Hindlimb muscle (tissue), 1 donor: ENCODE results near the gene TMED1. TPM values are rescaled to one million over a fixed set of nuclear protein-coding genes. Genes with fewer than 3 reads are reported as not detected.

Experiments
- DNase-seq: peaks from one replicate; pipeline ENCODE4 v3.0.0-alpha.2; 2013
- polyA plus RNA-seq: library from polyadenylated mRNA; unstranded; fragments of 120-200 nt; gene quantifications from one replicate; pipeline ENCODE4 v1.2.1, GENCODE V29; 2013; ENCODE audit not compliant: insufficient read length

Gene TMED1
- polyA plus RNA-seq, 1 donor, result 41.7 TPM

DNA sequence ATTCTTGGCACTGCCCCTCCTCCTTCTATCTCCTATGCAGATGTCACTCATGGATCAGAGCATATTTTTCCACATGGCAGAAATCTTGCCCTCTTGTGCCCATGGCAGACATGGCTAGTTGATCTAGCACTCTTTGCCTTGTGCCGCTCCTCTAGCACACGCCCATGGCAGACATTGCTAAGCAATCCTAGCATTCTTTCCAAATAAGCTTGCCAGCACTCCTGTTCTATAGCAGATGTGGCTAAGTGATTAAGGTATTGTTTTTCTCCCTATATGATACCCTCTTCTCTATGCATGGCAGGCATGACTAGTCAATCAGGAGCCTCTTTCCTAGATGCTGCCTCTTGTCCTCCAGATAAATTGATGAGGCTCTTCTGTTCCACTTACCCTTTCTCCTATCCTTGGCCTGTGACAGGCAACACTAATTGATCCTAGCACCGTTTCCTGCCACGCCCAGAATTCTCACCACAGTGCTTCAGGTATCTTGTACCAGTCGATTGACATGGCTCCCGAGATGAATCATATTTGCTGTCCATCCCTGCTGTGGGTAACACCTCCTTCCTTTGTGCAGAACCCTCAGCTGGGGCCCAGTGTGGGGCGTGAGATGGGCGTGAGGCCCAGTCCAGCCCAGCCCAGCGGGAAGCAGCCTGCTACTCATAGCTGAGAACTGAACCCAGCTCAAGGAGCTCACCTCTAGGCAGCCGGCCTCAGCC lies 26.9 kb downstream of the TMED1 start:
- no peak for DNase-seq

DNA sequence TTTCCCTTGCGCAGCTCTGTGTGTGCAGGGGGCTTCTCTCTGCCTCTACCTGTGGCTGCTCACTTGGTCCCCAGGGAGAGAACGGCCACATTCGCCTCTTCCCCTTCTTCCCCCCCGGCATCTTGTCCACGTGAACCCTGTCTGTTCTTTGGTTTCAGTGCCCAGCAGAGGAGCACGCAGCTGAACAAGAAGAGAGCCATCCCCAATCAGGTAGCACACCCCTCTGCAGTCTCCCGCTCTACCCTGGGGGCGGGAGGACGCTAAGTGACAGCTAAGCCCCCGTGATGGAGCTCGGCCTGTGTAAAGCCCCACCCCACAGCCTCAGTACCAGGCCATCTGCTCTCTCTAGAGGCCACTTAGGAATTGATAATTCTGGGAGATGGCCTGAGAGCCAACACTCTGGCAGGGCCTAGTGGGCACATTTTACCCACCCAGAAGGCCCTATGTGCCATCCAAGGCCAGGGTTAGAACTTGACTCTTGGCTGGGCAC lies 30.2 kb downstream of the TMED1 start:
- DNase-seq, result no peak

- no peak for DNase-seq
Observed at GRCh38 chr19:10805065-10805757, 30.8 kb downstream of the TMED1 start.

- DNase-seq, result no peak
Observed at GRCh38 chr19:10803252-10803651, 32.8 kb downstream of the TMED1 start.

DNA sequence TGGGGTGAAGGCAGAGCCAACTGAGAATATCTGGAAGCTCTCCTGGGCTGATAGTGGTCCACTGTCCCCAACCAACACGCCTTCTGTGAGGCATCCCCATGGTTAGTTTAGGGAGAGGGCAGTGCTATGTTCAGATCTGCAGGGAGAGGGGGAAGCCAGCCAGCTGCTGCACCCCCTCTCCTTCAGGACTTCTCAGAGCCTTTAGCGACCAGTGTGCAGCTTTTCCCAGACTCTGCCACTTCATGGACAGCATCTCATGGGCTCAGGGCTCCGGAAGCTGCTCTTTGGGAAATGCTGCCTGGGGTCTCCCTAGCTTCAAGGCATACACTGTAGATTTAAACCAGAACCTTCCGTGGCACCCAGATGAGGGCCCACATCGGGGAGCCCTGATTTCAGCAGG lies 33.5 kb downstream of the TMED1 start:
- DNase-seq, result no peak

DNA sequence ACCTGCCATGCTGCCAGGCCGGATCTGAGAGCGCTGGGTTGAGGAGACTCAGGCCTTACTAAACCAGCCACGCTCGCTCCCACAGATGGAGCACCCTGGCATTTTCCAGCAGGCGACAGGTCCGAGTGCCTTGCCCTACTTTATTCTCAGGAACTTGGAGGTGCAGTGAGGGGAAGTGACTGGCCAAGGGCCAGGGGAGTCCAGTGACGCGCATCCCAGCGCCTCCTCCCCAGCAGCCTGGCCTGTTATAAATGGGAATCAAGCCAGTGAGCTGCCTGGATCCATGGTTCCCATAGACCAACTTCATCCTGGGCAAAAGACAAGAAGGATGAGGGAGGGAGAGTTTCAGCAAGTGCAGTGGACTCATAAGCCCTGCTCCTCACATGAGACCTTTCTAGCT lies 35.5 kb downstream of the TMED1 start:
- no peak for DNase-seq

- DNase-seq, result no peak
Observed at GRCh38 chr19:10797541-10798256, 38.3 kb downstream of the TMED1 start.

DNA sequence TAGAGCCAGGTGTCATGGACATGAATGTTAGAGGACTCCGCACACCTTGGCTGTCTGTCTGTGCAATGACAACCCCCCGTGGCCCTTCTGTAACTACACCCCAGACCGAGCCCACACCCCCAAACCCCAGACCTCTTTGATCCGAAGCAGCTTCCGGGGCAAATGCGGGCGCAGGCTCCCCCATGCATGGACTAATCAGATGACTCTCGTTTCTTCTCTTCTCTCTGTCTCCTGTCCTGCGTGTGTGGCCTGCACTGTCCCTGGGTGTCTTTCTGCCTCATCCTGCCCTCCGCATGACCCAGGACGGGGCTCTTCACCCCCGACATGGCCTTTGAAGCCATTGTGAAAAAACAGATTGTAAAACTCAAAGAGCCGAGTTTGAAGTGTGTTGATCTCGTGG lies 38.9 kb downstream of the TMED1 start:
- DNase-seq, result no peak

- DNase-seq, result no peak
Observed at GRCh38 chr19:10796653-10797052, 39.4 kb downstream of the TMED1 start.

GRCh38 chr19:10789866-10790265 lies 46.1 kb downstream of the TMED1 start:
- DNase-seq, result no peak

DNA sequence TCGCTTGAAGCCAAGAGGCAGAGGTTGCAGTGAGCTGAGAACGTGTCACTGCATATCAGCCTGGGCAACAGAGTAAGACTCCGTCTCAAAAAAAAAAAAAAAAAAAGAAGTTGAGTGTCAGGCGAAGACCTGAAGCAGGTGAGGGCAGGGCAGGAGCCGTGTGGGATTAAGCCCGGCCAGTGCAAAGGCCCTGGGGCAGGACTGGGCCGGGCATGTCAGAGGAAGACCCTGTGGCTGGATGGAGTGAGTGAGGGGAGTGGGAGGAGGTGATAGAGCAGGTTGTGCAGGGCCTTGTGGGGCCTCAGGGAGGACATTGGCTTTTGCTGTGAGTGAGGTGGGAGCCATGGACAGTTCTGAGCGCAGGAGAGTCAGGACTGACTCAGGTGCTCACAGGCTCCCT lies 47.9 kb downstream of the TMED1 start:
- no peak for DNase-seq

GRCh38 chr19:10784257-10784656 lies 51.8 kb downstream of the TMED1 start:
- DNase-seq, result no peak

GRCh38 chr19:10782795-10783194 lies 53.2 kb downstream of the TMED1 start:
- DNase-seq, result no peak

Other genes with a start within 250 kb of the TMED1 start
- 0.86 TPM for gene AP1M2, start 248.9 kb downstream of the TMED1 start, polyA plus RNA-seq
- gene SLC44A2, start 210.7 kb downstream of the TMED1 start, polyA plus RNA-seq, result 184 TPM
- 175 TPM for gene ILF3, start 181.9 kb downstream of the TMED1 start, polyA plus RNA-seq
- gene QTRT1, start 134.8 kb downstream of the TMED1 start, polyA plus RNA-seq, result 36.8 TPM
- 87.4 TPM for gene DNM2, start 118.1 kb downstream of the TMED1 start, polyA plus RNA-seq
- 3.7 TPM for gene C19orf38, start 12.2 kb upstream of the TMED1 start, polyA plus RNA-seq
- gene CARM1, start 35.3 kb upstream of the TMED1 start, polyA plus RNA-seq, result 75.2 TPM
- 28.6 TPM for gene YIPF2, start 92.4 kb upstream of the TMED1 start, polyA plus RNA-seq
- 19.0 TPM for gene TIMM29, start 92.6 kb upstream of the TMED1 start, polyA plus RNA-seq
- 107 TPM for gene SMARCA4, start 124.8 kb upstream of the TMED1 start, polyA plus RNA-seq